Chondrocyte (in vitro differentiated cells): ENCODE data around the gene LAMB1. TPM values are rescaled to one million over a fixed set of nuclear protein-coding genes. Genes with fewer than 3 reads are reported as not detected.

Source experiments
- DNase-seq: peaks from one replicate; pipeline ENCODE4 v3.0.0; 2021; ENCODE audit warnings: mixed read lengths, low spot score
- H3K27ac Mint-ChIP-seq: one replicate; pipeline ENCODE4 v1.8.0; 2021; ENCODE audit warnings: mild to moderate bottlenecking, moderate library complexity, mixed read lengths; ENCODE audit not compliant: unreplicated experiment
- H3K27me3 Mint-ChIP-seq: 2 replicates; pipeline ENCODE4 v1.8.0; 2021; ENCODE audit warnings: low read depth, mixed read lengths
- H3K36me3 Mint-ChIP-seq: 2 replicates; pipeline ENCODE4 v1.8.0; 2021; ENCODE audit warnings: low read depth, mixed read lengths
- H3K4me1 Mint-ChIP-seq: 2 replicates; pipeline ENCODE4 v1.8.0; 2021; ENCODE audit warnings: low read depth, mild to moderate bottlenecking, mixed read lengths
- H3K4me3 Mint-ChIP-seq: one replicate; pipeline ENCODE4 v1.8.0; 2021; ENCODE audit warnings: mild to moderate bottlenecking, moderate library complexity, mixed read lengths; ENCODE audit not compliant: unreplicated experiment
- H3K9me3 Mint-ChIP-seq: 2 replicates; pipeline ENCODE4 v1.8.0; 2021; ENCODE audit warnings: low read depth, mixed read lengths
- CTCF ChIP-seq: fragments of 200-600 bp; sonication (generic); IDR thresholded peaks from 2 replicates; pipeline ENCODE4 v1.5.0; 2021; ENCODE audit warnings: antibody characterized with exemption, mild to moderate bottlenecking, moderate library complexity
- total RNA-seq: library from RNA; stranded (reverse); gene quantifications from 3 replicates; pipeline ENCODE4 v1.2.1, GENCODE V29; 2021

Gene LAMB1
- total RNA-seq, 1 donor from 2014 or later, result 466 TPM

GRCh38 chr7:108028111-108028510 is 25.1 kb upstream of the LAMB1 start:
- DNase-seq, result no peak
- Mint-ChIP-seq H3K36me3 (no peaks in the 10 kb centered on the region), H3K4me1 (peaks cover 56% of the 10 kb centered on the region), H3K4me3 (no peak overlapping the region), H3K27me3 (no peaks in the 10 kb centered on the region), H3K9me3 (peaks cover 2% of the 10 kb centered on the region), H3K27ac (peak overlapping the region; percentile 77)
- TF ChIP-seq CTCF, result no peak

GRCh38 chr7:108027239-108027638 is 24.3 kb upstream of the LAMB1 start:
- H3K9me3 Mint-ChIP-seq, result peaks cover 2% of the 10 kb centered on the region
- TF ChIP-seq CTCF, result no peak
- no peaks in the 10 kb centered on the region for H3K36me3 Mint-ChIP-seq
- peaks cover 62% of the 10 kb centered on the region for H3K4me1 Mint-ChIP-seq
- no peak for DNase-seq
- no peaks in the 10 kb centered on the region for H3K27me3 Mint-ChIP-seq
- H3K4me3 Mint-ChIP-seq, result no peak overlapping the region
- H3K27ac Mint-ChIP-seq, result peak overlapping the region; percentile 76

- Mint-ChIP-seq H3K27me3 (no peaks in the 10 kb centered on the region), H3K4me1 (peaks cover 64% of the 10 kb centered on the region), H3K27ac (peak overlapping the region; percentile 76), H3K4me3 (no peak overlapping the region), H3K36me3 (no peaks in the 10 kb centered on the region), H3K9me3 (peaks cover 2% of the 10 kb centered on the region)
- no peak for DNase-seq
- TF ChIP-seq CTCF, result no peak
Measured at GRCh38 chr7:108026647-108027046, 23.7 kb upstream of the LAMB1 start.

- H3K27me3 Mint-ChIP-seq, result no peaks in the 10 kb centered on the region
Measured at GRCh38 chr7:108026116-108026515, 23.2 kb upstream of the LAMB1 start.

GRCh38 chr7:108024538-108024937 is 21.6 kb upstream of the LAMB1 start:
- TF ChIP-seq CTCF, result no peak
- no peaks in the 10 kb centered on the region for H3K36me3 Mint-ChIP-seq
- H3K9me3 Mint-ChIP-seq, result peaks cover 2% of the 10 kb centered on the region

More at GRCh38 chr7:108026116-108026515, 23.2 kb upstream of the LAMB1 start:
- Mint-ChIP-seq H3K27ac (peak overlapping the region; percentile 76), H3K36me3 (no peaks in the 10 kb centered on the region), H3K4me1 (peaks cover 61% of the 10 kb centered on the region), H3K9me3 (peaks cover 2% of the 10 kb centered on the region), H3K4me3 (no peak overlapping the region)
- DNase-seq, result no peak
- no peak for TF ChIP-seq CTCF

More at GRCh38 chr7:108024538-108024937, 21.6 kb upstream of the LAMB1 start:
- H3K27me3 Mint-ChIP-seq, result no peaks in the 10 kb centered on the region
- H3K4me3 Mint-ChIP-seq, result no peak overlapping the region
- DNase-seq, result no peak
- H3K27ac Mint-ChIP-seq, result no peak overlapping the region
- peaks cover 48% of the 10 kb centered on the region for H3K4me1 Mint-ChIP-seq
